Measurements from ENCODE around the gene ASCL4. TPM values are rescaled to one million over a fixed set of nuclear protein-coding genes. Genes with fewer than 3 reads are reported as not detected.

Gene ASCL4
- total RNA-seq, 1 experiment from 2014 or later, result not detected

DNA sequence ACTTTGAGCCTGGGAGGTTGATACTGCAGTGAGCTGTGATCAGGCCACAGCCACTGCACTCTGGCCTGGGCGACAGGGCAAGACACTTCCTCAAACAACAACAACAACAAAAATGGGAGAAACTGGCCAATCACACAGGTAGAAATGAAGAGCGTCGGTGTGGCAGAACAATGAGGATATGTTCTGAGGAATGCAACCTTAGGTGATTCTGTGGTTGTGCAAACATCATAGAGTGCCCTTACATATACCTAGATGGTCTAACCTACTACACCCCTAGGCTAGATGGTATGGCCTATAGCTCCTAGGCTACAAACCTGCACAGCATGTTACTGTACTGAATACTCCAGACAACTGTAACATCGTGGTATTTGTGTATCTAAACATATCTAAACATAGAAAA lies 9.9 kb upstream of the ASCL4 start:
- no peak overlapping the region for H2BK12ac ChIP-seq (ENCODE audit: insufficient read length, low read depth, low read length)
- H3K4me1 ChIP-seq (ENCODE audit: insufficient read depth, low read length), result no peaks in the 10 kb centered on the region
- H3K4me2 ChIP-seq (ENCODE audit: insufficient read depth, insufficient read length, low read length), result no peak overlapping the region
- no peaks in the 10 kb centered on the region for H3K27me3 ChIP-seq (ENCODE audit: insufficient read depth, low read length)
- H3K4ac ChIP-seq (ENCODE audit: low read depth, low read length), result no peak overlapping the region
- H3K9ac ChIP-seq (ENCODE audit: extremely low read depth, insufficient read length, low read length), result no peak overlapping the region
- no peaks in the 10 kb centered on the region for H4K20me1 ChIP-seq (ENCODE audit: control insufficient read depth, insufficient read depth, insufficient read length)
- H2BK15ac ChIP-seq (ENCODE audit: low read depth, low read length), result no peak overlapping the region
- no peak for DNase-seq
- H3K23me2 ChIP-seq (ENCODE audit: insufficient read length, low read depth, low read length, poor library complexity, severe bottlenecking), result peaks cover 10% of the 10 kb centered on the region
- H3K79me1 ChIP-seq (ENCODE audit: insufficient read depth, low read depth, low read length, poor library complexity, severe bottlenecking), result no peaks in the 10 kb centered on the region
- H4K8ac ChIP-seq (replicated peaks; ENCODE audit: insufficient read length, low read depth, low read length), result no peak overlapping the region
- H2BK120ac ChIP-seq (ENCODE audit: low read depth, low read length, poor library complexity, severe bottlenecking), result no peak overlapping the region
- Mint-ChIP-seq H3K27ac (no peak overlapping the region), H3K4me3 (no peak overlapping the region), H3K9me3 (no peaks in the 10 kb centered on the region), H3K36me3 (ENCODE audit: insufficient read depth in 1 of 3, low read depth in 3 of 3) (no peaks in the 10 kb centered on the region), H3K4me1 (peaks cover 11 to 13% of the 10 kb centered on the region in 2 experiments), H3K27me3 (ENCODE audit: low read depth) (peaks cover 15% of the 10 kb centered on the region)
- no peak overlapping the region for H3K56ac ChIP-seq (ENCODE audit: insufficient read length, low read depth, low read length)
- H3K9me3 ChIP-seq (ENCODE audit: control insufficient read depth, low read depth, low read length), result no peaks in the 10 kb centered on the region
- H3K14ac ChIP-seq (ENCODE audit: insufficient read depth, low read length), result no peak overlapping the region
- no peak overlapping the region for H3K23ac ChIP-seq (ENCODE audit: insufficient read length, low read depth, low read length)
- no peak overlapping the region for H2BK5ac ChIP-seq (ENCODE audit: insufficient read length, low read length)
- H4K91ac ChIP-seq (ENCODE audit: insufficient read length, low read depth, low read length), result no peak overlapping the region
- no peak overlapping the region for H2AFZ ChIP-seq (ENCODE audit: low read length)
- peaks cover 6% of the 10 kb centered on the region; the same call in 1 of the 2 replicates for H3K79me2 ChIP-seq (ENCODE audit: insufficient read depth, low read length)
- TF ChIP-seq, protein P1, sequence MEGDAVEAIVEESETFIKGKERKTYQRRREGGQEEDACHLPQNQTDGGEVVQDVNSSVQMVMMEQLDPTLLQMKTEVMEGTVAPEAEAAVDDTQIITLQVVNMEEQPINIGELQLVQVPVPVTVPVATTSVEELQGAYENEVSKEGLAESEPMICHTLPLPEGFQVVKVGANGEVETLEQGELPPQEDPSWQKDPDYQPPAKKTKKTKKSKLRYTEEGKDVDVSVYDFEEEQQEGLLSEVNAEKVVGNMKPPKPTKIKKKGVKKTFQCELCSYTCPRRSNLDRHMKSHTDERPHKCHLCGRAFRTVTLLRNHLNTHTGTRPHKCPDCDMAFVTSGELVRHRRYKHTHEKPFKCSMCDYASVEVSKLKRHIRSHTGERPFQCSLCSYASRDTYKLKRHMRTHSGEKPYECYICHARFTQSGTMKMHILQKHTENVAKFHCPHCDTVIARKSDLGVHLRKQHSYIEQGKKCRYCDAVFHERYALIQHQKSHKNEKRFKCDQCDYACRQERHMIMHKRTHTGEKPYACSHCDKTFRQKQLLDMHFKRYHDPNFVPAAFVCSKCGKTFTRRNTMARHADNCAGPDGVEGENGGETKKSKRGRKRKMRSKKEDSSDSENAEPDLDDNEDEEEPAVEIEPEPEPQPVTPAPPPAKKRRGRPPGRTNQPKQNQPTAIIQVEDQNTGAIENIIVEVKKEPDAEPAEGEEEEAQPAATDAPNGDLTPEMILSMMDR (conservative IDR thresholded peaks at IDR 0.05), result no peak
- no peak overlapping the region for H4K5ac ChIP-seq (ENCODE audit: insufficient read length, low read depth, low read length)
- no peak overlapping the region for H2BK20ac ChIP-seq (ENCODE audit: low read depth, low read length, poor library complexity, severe bottlenecking)
- no CpG with 5 or more reads among the region's 4 CpGs for WGBS (ENCODE audit: extremely low coverage, insufficient read length, low lambda C conversion rate)
- no peak overlapping the region for H3K18ac ChIP-seq (ENCODE audit: insufficient read length, low read depth, low read length)
- H2AK5ac ChIP-seq (ENCODE audit: insufficient read length, low read length), result no peak overlapping the region
- no peak overlapping the region for H3T11ph ChIP-seq (ENCODE audit: low read length)
- H3K27ac ChIP-seq (ENCODE audit: insufficient read length, low read depth, low read length), result no peak overlapping the region

All from H9 (cell line).